Muscle layer of duodenum (tissue), 2 donors: Measurements from ENCODE around the gene TCP11L2.
"Not testable (repeated sequence)": the region's sequence is repeated elsewhere in the genome, so short reads cannot be mapped to it uniquely, and the experiment has no call there.

Experiments
- H3K27ac ChIP-seq: one replicate; pipeline ENCODE4 v1.7.0; 2013; ENCODE audit warnings: mild to moderate bottlenecking, low read length
- H3K27me3 ChIP-seq: one replicate; pipeline ENCODE4 v1.7.0; 2013; ENCODE audit warnings: low read depth, mild to moderate bottlenecking, control low read depth, low read length
- H3K36me3 ChIP-seq, 2 donors: one replicate each; pipeline ENCODE4 v1.7.0; 2013; ENCODE audit warnings: low read length in 2 of 2, control low read depth in 1 of 2, mild to moderate bottlenecking in 1 of 2; ENCODE audit not compliant: insufficient read depth in 2 of 2, control insufficient read depth in 1 of 2
- H3K4me1 ChIP-seq, 2 donors: one replicate each; pipeline ENCODE4 v1.7.0; 2013; ENCODE audit warnings: low read length in 2 of 2, mild to moderate bottlenecking in 2 of 2, control low read depth in 1 of 2, moderate library complexity in 1 of 2; ENCODE audit not compliant: insufficient read depth in 2 of 2, control insufficient read depth in 1 of 2
- H3K4me3 ChIP-seq, 2 donors: one replicate each; pipeline ENCODE4 v1.7.0; 2013; ENCODE audit warnings: low read length in 2 of 2, low read depth in 1 of 2, mild to moderate bottlenecking in 1 of 2
- H3K9me3 ChIP-seq, 2 donors: one replicate each; pipeline ENCODE4 v1.7.0; 2013; ENCODE audit warnings: low read length in 2 of 2, control low read depth in 1 of 2, mild to moderate bottlenecking in 1 of 2; ENCODE audit not compliant: control insufficient read depth in 1 of 2
- donor health status: healthy.

TCP11L2 gene

DNA sequence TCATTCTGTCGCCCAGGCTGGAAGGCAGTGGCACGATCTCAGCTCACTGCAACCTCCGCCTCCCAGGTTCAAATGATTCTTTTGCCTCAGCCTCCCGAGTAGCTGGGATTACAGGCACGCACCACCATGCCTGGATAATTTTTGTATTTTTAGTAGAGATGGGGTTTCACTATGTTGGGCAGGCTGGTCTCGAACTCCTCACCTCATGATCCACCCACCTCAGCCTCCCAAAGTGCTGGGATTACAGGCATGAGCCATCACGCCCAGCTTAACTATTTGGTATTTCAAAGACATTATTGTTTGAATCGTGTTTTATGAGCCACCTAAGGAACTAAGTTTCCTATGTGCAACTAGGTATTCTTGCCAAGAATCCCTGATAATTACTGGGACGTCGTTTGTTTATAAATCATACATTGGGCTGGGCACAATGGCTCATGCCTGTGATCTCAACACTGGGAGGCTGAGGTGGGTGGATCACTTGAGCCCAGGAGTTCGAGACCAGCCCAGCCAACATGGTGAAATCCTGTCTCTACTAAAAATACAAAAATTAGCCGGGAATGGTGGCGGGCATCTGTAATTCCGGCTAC is 15.9 kb upstream of the TCP11L2 start:
- not testable (repeated sequence) for H3K36me3 ChIP-seq, H3K9me3 ChIP-seq, H3K27ac ChIP-seq, H3K4me1 ChIP-seq, H3K27me3 ChIP-seq, H3K4me3 ChIP-seq

DNA sequence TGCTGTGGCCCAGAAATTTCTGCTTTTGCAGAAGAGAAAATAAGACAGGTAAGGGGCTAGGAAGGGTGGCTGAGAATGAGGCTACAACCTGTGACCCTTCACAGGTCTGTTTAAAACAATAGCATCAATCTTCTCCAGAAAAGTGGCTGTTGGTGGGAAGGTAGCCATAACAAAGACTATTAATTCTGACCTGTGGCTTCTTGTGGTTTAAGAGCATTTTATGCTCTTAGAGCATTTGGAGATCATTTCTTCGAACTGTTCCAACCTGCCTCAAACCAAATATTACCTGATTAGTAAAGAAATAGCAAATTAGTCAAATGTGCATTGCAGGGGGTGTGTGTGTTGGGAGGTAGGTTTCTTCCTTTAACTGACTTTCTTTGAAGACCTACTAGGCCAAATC is 15.2 kb upstream of the TCP11L2 start:
- no peak overlapping the region for H3K27ac ChIP-seq
- no peaks in the 10 kb centered on the region for H3K36me3 ChIP-seq
- no peaks in the 10 kb centered on the region for H3K27me3 ChIP-seq
- H3K4me1 ChIP-seq: no peaks in the 10 kb centered on the region
- H3K9me3 ChIP-seq: peaks cover 0 to 1% of the 10 kb centered on the region in 2 donors
- H3K4me3 ChIP-seq: no peak overlapping the region

DNA sequence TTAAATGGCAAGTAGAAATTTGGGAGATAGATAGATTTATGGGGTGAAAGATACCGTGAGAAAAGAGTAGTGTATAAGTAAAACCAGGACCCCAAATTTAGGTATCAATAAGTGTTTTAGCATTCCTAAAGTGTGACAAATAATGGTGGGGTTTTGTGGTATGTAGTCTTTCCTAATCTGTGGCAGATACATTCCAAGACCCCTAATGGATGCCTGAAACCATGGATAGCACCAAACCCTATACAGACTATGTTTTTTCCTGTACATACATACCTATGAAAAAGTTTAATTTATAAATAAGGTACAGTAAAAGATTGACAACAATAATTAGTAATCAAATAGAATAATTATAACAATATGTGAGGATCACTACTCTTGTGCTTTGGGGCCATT is 14.4 kb upstream of the TCP11L2 start:
- Histone ChIP-seq H3K4me3 (no peak overlapping the region), H3K4me1 (no peaks in the 10 kb centered on the region), H3K9me3 (no peaks in the 10 kb centered on the region), H3K36me3 (no peaks in the 10 kb centered on the region), H3K27me3 (no peaks in the 10 kb centered on the region), H3K27ac (no peak overlapping the region)

DNA sequence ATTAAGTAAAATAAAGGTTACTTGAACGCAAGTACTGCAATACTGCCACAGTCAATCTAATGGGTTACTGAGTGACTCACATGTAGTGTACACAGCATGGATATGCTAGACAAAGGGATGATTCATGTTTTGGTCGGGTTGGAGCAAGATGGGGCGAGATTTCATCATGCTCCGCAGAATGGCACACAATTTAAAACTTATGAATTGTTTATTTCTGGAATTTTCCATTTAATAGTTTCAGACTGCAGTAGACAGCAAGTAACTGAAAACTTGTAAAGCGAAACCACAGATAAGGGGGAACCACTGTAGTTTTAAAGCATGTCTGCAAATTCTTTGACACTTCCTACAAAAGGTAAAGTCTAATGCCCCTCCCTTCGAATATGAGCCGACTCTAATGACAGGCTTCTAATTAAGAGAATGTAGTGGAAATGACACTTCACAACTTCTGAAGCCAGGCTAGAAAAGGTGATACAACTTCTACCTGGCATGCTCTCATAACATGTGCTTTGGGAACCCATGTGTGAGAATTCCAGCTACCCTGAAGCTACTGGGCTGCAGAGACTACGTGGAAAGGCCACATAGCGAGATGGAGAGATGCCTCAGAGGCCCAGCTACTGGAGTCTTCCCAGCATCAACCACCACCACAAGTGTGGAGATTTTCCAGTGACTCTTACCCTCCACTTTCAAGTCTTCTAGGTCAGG is 13.9 kb upstream of the TCP11L2 start:
- Histone ChIP-seq H3K27me3 (no peaks in the 10 kb centered on the region), H3K4me3 (no peak overlapping the region), H3K27ac (no peak overlapping the region)

DNA sequence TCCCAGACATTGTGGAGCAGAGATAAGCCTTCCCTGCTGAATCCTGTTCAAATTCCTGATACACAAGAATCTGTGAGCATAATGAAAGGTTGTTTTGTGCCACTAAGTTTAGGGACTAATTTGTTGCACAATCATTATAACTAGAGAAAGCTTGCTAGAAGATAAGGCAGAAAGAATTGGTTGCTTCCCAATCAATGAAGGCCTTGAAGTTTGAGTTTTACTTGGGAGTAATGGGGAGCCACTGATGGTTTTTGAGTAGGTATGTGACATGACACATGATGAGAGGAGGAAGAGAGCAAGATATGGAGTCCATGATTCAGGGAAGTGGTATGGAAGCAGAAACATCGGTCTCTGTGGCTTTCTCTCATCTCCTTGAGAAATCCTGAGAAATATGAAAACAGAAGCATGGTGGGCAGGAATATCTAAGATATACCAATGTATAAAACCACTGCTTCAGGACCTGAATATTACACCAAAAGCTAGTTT is 13.3 kb upstream of the TCP11L2 start:
- H3K4me3 ChIP-seq: no peak overlapping the region
- no peaks in the 10 kb centered on the region for H3K9me3 ChIP-seq
- no peaks in the 10 kb centered on the region for H3K4me1 ChIP-seq
- no peaks in the 10 kb centered on the region for H3K27me3 ChIP-seq
- no peak overlapping the region for H3K27ac ChIP-seq
- H3K36me3 ChIP-seq: no peaks in the 10 kb centered on the region

More for the DNA sequence above, 13.9 kb upstream of the TCP11L2 start:
- H3K4me1 ChIP-seq: no peaks in the 10 kb centered on the region
- no peaks in the 10 kb centered on the region for H3K9me3 ChIP-seq
- no peaks in the 10 kb centered on the region for H3K36me3 ChIP-seq

DNA sequence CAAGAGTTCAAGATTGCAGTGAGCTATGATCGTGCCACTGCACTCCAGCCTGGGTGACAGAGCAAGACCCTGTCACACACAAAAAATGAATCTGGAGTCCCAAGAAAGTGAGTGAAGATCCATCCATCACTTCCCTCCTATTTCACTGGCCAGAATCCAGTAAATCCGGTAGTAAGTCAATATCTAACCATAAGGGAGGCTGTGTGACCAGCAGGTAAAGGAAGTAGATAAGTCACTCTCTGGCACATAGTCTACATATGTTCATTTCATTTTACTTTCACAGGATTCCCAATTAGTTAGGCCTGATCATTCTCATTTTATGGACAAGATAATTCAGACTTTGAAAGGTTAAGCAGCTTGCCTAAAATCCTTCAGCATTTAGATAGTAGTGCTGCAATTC is 11.9 kb upstream of the TCP11L2 start:
- Histone ChIP-seq H3K36me3 (no peaks in the 10 kb centered on the region), H3K4me1 (no peaks in the 10 kb centered on the region), H3K9me3 (no peaks in the 10 kb centered on the region), H3K4me3 (no peak overlapping the region), H3K27ac (peak overlapping the region; percentile 26), H3K27me3 (no peaks in the 10 kb centered on the region)

DNA sequence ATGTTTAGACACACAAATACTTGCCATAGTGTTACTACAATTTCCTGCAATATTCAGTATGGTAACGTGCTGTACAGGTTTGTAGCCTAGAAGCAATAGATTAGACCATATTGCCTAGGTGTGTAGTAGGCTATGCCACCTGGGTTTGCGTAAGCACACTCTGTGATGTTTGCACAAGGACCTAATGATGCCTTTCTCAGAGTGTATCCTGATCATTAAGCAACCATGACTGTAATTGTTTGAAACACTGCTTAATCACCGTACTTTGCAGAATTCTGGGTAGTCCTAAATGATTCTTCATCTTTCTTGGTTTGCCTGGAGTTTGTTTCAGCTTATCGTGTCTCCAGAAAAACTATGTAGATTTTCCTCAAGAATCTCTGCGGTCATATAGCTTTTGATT is 11.2 kb upstream of the TCP11L2 start:
- Histone ChIP-seq H3K4me3 (no peak overlapping the region), H3K27me3 (no peaks in the 10 kb centered on the region), H3K27ac (peak overlapping the region; percentile 26), H3K4me1 (no peaks in the 10 kb centered on the region), H3K9me3 (no peaks in the 10 kb centered on the region), H3K36me3 (no peaks in the 10 kb centered on the region)

DNA sequence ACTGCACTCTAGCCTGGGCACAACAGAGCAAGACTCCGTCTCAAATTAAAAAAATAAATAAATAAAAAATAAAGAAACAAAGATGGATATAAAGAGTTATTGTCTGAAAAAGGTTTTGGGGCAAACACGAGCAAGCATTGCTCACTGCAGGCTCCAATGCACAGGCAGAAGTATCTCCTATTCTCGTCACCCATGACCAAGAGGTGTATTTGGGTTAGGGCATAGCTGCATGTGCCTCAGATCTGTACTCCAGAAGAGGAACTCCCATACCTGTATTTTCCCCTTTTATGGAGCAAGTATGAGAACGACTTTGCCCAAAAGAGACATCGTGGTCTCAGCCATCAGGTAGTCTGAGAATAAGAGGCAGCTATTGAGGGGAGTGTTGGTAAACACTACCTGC is 10.2 kb upstream of the TCP11L2 start:
- Histone ChIP-seq H3K4me1 (no peaks in the 10 kb centered on the region), H3K27ac (no peak overlapping the region), H3K4me3 (no peak overlapping the region), H3K27me3 (no peaks in the 10 kb centered on the region), H3K9me3 (no peaks in the 10 kb centered on the region), H3K36me3 (no peaks in the 10 kb centered on the region)

DNA sequence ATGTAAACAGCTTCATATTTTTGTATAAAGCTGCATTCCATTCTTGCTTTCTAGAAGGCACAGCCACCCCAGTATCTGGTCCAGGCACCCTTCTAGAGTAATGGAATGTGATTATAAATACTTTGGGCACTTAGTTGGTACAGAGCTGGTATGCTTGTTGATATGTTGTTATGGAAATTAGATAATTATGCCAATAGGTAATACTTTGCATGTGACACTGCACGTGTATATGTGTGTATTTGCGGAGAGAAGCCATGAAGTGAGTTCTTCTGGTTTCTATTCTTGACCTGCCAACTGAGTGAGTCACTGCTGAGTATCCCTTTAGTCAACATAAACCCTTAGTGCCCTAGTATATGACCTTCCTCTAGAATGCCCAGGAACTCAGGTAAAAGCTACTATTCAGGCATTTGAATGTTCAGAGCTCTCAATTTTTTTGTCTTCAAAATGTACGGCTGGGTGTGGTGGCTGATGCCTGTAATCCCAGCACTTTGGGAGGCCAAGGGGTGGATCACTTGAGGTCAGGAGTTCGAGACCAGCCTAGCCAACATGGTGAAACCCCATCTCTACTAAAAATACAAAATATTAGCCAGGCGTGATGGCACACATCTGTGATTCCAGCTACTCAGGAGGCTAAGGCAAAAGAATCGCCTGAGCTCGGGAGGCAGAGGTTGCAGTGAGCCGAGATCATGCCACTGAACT is 6.2 kb upstream of the TCP11L2 start:
- no peaks in the 10 kb centered on the region for H3K27me3 ChIP-seq
- peaks cover under 1 to 6% of the 10 kb centered on the region in 2 donors for H3K4me1 ChIP-seq
- H3K9me3 ChIP-seq: no peaks in the 10 kb centered on the region
- no peaks in the 10 kb centered on the region for H3K36me3 ChIP-seq
- no peak overlapping the region for H3K4me3 ChIP-seq
- H3K27ac ChIP-seq: no peak overlapping the region

DNA sequence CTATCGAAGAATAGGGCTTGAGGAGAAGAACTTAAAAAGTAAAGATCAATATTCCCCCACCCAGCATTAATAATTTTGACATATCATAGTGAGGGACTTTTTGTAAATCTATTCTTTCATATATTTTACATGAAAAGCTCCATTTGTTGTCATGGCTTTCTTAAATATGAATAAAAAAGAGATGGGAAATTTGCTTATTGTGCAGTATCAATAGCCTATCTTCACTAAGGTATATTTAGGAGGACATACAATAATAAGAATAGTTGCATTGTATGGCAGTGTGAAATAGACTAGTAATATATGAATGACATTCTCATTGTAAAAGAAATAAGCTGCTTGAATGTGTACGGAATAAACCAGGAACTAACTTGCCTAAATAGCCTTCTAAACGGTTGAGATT is 5.5 kb upstream of the TCP11L2 start:
- Histone ChIP-seq H3K9me3 (no peaks in the 10 kb centered on the region), H3K27me3 (no peaks in the 10 kb centered on the region), H3K4me1 (peaks cover 6 to 12% of the 10 kb centered on the region in 2 donors), H3K27ac (no peak overlapping the region), H3K4me3 (no peak overlapping the region), H3K36me3 (no peaks in the 10 kb centered on the region)

DNA sequence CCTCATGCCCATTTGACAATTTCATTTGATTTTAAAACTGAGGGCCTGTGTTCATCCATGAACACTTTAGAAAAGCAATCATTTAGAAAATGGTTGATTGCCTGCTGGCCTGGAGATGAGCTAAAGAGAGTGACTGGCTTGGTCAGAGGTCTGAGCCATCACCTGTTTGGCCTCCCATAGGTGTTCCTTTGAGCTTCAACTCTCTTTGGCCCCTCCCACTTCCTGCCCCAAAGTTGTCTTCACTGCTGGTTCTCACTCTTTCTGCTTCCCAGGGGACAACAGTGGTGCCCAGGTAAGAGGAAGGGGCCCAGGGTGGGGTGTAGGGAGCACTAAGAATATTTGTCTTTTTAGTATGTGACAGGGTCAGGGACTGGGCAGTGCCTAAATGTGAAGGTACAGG is 4.9 kb upstream of the TCP11L2 start:
- H3K27ac ChIP-seq: no peak overlapping the region
- H3K27me3 ChIP-seq: no peaks in the 10 kb centered on the region
- H3K4me3 ChIP-seq: no peak overlapping the region
- no peaks in the 10 kb centered on the region for H3K36me3 ChIP-seq
- H3K4me1 ChIP-seq: peaks cover 6 to 12% of the 10 kb centered on the region in 2 donors
- no peaks in the 10 kb centered on the region for H3K9me3 ChIP-seq
